ENCODE measurements around the gene TP53TG3E. TPM values are rescaled to one million over a fixed set of nuclear protein-coding genes. Genes with fewer than 3 reads are reported as not detected.
"Not testable (repeated sequence)": the region's sequence is repeated elsewhere in the genome, so short reads cannot be mapped to it uniquely, and the experiment has no call there.

The TP53TG3E gene, protein sequence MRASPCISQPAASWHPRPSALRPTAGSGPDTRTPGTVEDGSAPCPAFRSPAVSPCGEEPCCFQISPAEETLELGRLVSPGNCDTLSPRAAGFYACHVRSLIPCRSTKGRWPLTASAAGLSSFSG
- total RNA-seq = under 0.01 TPM in 1 of 2 replicates, not detected in the other

GRCh38 chr16:33304006-33304405 lies at the start of gene TP53TG3E:
TP53TG3E (plus strand) TSS chr16:33304306; CDS start chr16:33304374, 68 bp downstream.
- not testable (repeated sequence) for H3K79me2 ChIP-seq (ENCODE audit: insufficient read depth, low read length); H3K4me3 ChIP-seq (ENCODE audit: insufficient read depth, low read length); H3K4me1 ChIP-seq (ENCODE audit: insufficient read depth, low read length); H2AFZ ChIP-seq (ENCODE audit: low read length); H4K20me1 ChIP-seq (ENCODE audit: insufficient read depth, low read length); H3K27ac ChIP-seq (ENCODE audit: low read depth, low read length); H3K36me3 ChIP-seq (ENCODE audit: insufficient read depth, low read length); H3K9me3 ChIP-seq (ENCODE audit: low read depth, low read length); DNase-seq (ENCODE audit: insufficient read length, low spot score, missing footprints); H3K27me3 ChIP-seq (ENCODE audit: insufficient read depth, low read length); H3K4me2 ChIP-seq (ENCODE audit: insufficient read depth, low read length)

DNA sequence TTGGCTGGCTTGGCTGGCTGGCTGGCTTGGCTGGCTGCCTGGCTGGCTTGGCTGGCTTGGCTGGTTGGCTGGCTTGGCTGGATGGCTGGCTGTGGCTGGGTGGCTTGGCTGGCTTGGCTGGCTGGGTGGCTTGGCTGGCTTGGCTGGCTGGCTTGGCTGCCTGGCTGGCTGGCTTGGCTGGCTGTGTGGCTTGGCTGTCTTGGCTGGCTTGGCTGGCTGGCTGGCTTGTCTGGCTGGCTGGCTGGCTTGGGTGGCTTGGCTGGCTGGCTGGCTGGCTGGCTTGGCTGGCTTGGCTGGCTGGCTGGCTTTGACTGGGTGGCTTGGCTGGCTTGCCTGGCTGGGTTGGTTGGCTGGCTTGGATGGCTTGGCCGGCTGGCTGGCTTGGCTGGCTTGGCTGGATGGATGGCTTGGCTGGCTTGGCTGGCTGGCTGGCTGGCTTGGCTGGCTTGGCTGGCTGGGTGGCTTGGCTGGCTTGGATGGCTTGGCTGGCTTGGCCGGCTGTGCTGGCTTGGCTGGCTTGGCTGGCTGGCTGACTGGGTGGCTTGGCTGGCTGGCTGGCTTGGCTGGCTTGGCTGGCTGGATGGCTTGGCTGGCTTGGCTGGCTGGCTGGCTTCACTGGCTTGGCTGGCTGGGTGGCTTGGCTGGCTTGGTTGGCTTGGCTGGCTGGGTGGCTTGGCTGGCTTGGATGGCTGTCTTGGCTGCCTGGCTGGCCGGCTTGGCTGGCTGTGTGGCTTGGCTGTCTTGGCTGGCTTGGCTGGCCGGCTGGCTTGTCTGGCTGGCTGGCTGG lies 32.3 kb downstream of the TP53TG3E start:
- not testable (repeated sequence) for DNase-seq (ENCODE audit: insufficient read length, low spot score, missing footprints); H3K27me3 ChIP-seq (ENCODE audit: insufficient read depth, low read length); H4K20me1 ChIP-seq (ENCODE audit: insufficient read depth, low read length); H3K9me3 ChIP-seq (ENCODE audit: low read depth, low read length); H3K4me2 ChIP-seq (ENCODE audit: insufficient read depth, low read length); H3K4me3 ChIP-seq (ENCODE audit: insufficient read depth, low read length); H2AFZ ChIP-seq (ENCODE audit: low read length); H3K36me3 ChIP-seq (ENCODE audit: insufficient read depth, low read length); H3K79me2 ChIP-seq (ENCODE audit: insufficient read depth, low read length); H3K4me1 ChIP-seq (ENCODE audit: insufficient read depth, low read length); H3K27ac ChIP-seq (ENCODE audit: low read depth, low read length)

DNA sequence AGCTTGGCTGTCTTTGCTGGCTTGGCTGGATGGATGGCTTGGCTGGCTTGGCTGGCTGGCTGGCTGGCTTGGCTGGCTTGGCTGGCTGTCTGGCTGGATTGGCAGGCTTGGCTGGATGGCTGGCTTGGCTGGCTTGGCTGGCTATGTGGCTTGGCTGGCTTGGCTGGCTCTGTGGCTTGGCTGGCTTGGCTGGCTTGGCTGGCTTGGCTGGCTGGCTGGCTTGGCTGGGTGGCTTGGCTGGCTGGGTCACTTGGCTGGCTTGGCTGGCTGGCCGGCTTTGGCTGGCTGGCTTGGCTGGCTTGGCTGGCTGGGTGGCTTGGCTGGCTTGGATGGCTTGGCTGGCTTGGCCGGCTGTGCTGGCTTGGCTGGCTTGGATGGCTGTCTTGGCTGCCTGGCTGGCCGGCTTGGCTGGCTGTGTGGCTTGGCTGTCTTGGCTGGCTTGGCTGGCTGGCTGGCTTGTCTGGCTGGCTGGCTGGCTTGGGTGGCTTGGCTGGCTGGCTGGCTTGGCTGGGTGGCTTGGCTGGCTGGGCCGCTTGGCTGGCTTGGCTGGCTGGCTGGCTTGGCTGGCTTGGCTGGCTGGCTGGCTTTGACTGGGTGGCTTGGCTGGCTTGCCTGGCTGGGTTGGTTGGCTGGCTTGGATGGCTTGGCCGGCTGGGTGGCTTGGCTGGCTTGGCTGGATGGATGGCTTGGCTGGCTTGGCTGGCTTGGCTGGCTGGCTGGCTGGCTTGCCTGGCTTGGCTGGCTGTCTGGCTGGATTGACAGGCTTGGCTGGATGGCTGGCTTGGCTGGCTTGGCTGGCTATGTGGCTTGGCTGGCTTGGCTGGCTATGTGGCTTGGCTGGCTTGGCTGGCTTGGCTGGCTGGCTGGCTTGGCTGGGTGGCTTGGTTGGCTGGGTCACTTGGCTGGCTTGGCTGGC lies 33.8 kb downstream of the TP53TG3E start:
- not testable (repeated sequence) for DNase-seq (ENCODE audit: insufficient read length, low spot score, missing footprints); H3K4me3 ChIP-seq (ENCODE audit: insufficient read depth, low read length); H2AFZ ChIP-seq (ENCODE audit: low read length); H3K79me2 ChIP-seq (ENCODE audit: insufficient read depth, low read length); H3K4me1 ChIP-seq (ENCODE audit: insufficient read depth, low read length); H3K4me2 ChIP-seq (ENCODE audit: insufficient read depth, low read length); H3K36me3 ChIP-seq (ENCODE audit: insufficient read depth, low read length); H3K27me3 ChIP-seq (ENCODE audit: insufficient read depth, low read length); H3K27ac ChIP-seq (ENCODE audit: low read depth, low read length); H3K9me3 ChIP-seq (ENCODE audit: low read depth, low read length); H4K20me1 ChIP-seq (ENCODE audit: insufficient read depth, low read length)

DNA sequence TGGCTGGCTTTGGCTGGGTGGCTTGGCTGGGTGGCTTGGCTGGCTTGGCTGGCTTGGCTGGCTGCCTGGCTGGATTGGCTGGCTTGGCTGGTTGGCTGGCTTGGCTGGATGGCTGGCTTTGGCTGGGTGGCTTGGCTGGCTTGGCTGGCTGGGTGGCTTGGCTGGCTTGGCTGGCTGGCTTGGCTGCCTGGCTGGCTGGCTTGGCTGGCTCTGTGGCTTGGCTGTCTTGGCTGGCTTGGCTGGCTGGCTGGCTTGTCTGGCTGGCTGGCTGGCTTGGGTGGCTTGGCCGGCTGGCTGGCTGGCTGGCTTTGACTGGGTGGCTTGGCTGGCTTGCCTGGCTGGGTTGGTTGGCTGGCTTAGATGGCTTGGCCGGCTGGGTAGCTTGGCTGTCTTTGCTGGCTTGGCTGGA lies 34.4 kb downstream of the TP53TG3E start:
- not testable (repeated sequence) for H2AFZ ChIP-seq (ENCODE audit: low read length); H3K4me2 ChIP-seq (ENCODE audit: insufficient read depth, low read length); H3K79me2 ChIP-seq (ENCODE audit: insufficient read depth, low read length); H3K9me3 ChIP-seq (ENCODE audit: low read depth, low read length); DNase-seq (ENCODE audit: insufficient read length, low spot score, missing footprints); H3K4me3 ChIP-seq (ENCODE audit: insufficient read depth, low read length); H3K4me1 ChIP-seq (ENCODE audit: insufficient read depth, low read length); H3K27me3 ChIP-seq (ENCODE audit: insufficient read depth, low read length); H4K20me1 ChIP-seq (ENCODE audit: insufficient read depth, low read length); H3K36me3 ChIP-seq (ENCODE audit: insufficient read depth, low read length); H3K27ac ChIP-seq (ENCODE audit: low read depth, low read length)

- not testable (repeated sequence) for H3K36me3 ChIP-seq (ENCODE audit: insufficient read depth, low read length); H3K4me3 ChIP-seq (ENCODE audit: insufficient read depth, low read length); H3K9me3 ChIP-seq (ENCODE audit: low read depth, low read length); H3K27ac ChIP-seq (ENCODE audit: low read depth, low read length); H3K4me2 ChIP-seq (ENCODE audit: insufficient read depth, low read length); DNase-seq (ENCODE audit: insufficient read length, low spot score, missing footprints); H3K79me2 ChIP-seq (ENCODE audit: insufficient read depth, low read length); H2AFZ ChIP-seq (ENCODE audit: low read length); H4K20me1 ChIP-seq (ENCODE audit: insufficient read depth, low read length); H3K27me3 ChIP-seq (ENCODE audit: insufficient read depth, low read length); H3K4me1 ChIP-seq (ENCODE audit: insufficient read depth, low read length)
Measured at GRCh38 chr16:33339093-33340061, 35.3 kb downstream of the TP53TG3E start.

Small RNAs within 50 kb of the gene (small RNA-seq; reads per million reads assigned to genes)
- not detected for gene AC141257.3

Other genes with a start within 250 kb of the TP53TG3E start
- not detected in 2 replicates for gene TP53TG3C, start 110.1 kb upstream of the TP53TG3E start, total RNA-seq
- 0.36 TPM in 1 of 2 replicates, not detected in the other for gene TP53TG3B, start 56.5 kb downstream of the TP53TG3E start, total RNA-seq
- not detected in 2 replicates for gene TP53TG3F, start 155.3 kb downstream of the TP53TG3E start, total RNA-seq